WERI-Rb-1 (cell line): Measurements from ENCODE around the gene BBOX1.

Experiments
- DNase-seq: peaks from one replicate; pipeline ENCODE4 v3.0.0-alpha.2; 2020
- H3K27ac ChIP-seq: fragments of 250-450 bp; sonication (Bioruptor Pico); 2 replicates; pipeline ENCODE4 v1.5.1; 2020; ENCODE audit warnings: mild to moderate bottlenecking, moderate library complexity
- H3K27me3 ChIP-seq: fragments of 250-450 bp; sonication (Bioruptor Pico); 2 replicates; pipeline ENCODE4 v1.5.1; 2021; ENCODE audit warnings: mild to moderate bottlenecking, low read depth, moderate library complexity; ENCODE audit not compliant: insufficient read depth, severe bottlenecking
- H3K36me3 ChIP-seq: fragments of 250-450 bp; sonication (Bioruptor Pico); 2 replicates; pipeline ENCODE4 v1.5.1; 2020; ENCODE audit warnings: mild to moderate bottlenecking, moderate library complexity
- H3K4me3 ChIP-seq: 2 replicates; pipeline ENCODE4 v1.5.1; 2011; ENCODE audit warnings: low read depth, mild to moderate bottlenecking, control low read depth, low read length
- H3K9me3 ChIP-seq: fragments of 250-450 bp; sonication (Bioruptor Pico); 2 replicates; pipeline ENCODE4 v1.5.1; 2021; ENCODE audit warnings: mild to moderate bottlenecking, moderate library complexity; ENCODE audit not compliant: severe bottlenecking
- TF ChIP-seq, protein P1 (sequence below): IDR thresholded peaks from 2 replicates; pipeline ENCODE4 v1.5.1; 2011; ENCODE audit warnings: low read depth, mild to moderate bottlenecking, control low read depth, inconsistent platforms, low read length

BBOX1 gene

DNA sequence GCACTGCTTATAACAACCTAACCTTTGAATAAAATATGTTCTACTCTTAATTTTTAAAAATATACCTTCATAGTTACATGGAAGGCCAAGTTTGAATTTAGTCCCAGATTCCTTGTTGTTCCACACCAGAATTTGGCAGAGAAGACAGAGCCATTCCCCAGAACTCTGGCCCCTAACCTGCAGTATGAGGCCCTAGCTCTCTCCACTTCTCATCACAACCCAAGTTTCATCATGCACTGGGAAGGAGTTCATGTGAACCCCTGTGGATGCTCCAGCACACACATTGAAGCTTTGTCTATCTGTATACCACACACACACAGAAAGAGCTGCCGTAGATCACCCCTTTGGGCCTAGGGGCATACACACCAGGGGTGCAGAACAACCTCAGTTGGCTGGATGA lies 10.6 kb upstream of the BBOX1 start:
- H3K27ac ChIP-seq = no peak overlapping the region

DNA sequence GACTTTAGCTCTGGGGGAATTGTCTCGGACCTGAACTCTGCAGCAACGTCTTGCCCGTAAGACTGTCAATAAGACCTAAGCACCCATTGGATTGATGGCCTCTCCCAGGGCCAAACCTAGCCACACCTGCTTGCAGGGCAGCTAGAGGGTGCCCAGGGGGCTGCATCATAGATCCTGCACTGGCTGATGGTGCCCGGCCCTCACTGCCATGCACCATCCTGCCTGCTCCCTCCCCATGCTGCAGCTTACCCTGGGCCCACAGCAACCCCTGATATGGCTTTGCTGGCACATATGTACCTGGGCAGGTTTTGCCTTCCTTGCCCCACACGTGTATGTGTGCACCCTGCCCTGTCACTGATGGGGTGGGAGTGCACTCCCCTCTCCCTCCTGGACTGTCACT lies 8.9 kb upstream of the BBOX1 start:
- H3K27me3 ChIP-seq = peaks cover 10% of the 10 kb centered on the region

More for the DNA sequence above, 10.6 kb upstream of the BBOX1 start:
- Histone ChIP-seq H3K9me3 (no peaks in the 10 kb centered on the region), H3K36me3 (no peaks in the 10 kb centered on the region), H3K27me3 (peaks cover 10% of the 10 kb centered on the region), H3K4me3 (no peak overlapping the region)
- TF ChIP-seq, protein P1, sequence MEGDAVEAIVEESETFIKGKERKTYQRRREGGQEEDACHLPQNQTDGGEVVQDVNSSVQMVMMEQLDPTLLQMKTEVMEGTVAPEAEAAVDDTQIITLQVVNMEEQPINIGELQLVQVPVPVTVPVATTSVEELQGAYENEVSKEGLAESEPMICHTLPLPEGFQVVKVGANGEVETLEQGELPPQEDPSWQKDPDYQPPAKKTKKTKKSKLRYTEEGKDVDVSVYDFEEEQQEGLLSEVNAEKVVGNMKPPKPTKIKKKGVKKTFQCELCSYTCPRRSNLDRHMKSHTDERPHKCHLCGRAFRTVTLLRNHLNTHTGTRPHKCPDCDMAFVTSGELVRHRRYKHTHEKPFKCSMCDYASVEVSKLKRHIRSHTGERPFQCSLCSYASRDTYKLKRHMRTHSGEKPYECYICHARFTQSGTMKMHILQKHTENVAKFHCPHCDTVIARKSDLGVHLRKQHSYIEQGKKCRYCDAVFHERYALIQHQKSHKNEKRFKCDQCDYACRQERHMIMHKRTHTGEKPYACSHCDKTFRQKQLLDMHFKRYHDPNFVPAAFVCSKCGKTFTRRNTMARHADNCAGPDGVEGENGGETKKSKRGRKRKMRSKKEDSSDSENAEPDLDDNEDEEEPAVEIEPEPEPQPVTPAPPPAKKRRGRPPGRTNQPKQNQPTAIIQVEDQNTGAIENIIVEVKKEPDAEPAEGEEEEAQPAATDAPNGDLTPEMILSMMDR = no peak
- no peak for DNase-seq

DNA sequence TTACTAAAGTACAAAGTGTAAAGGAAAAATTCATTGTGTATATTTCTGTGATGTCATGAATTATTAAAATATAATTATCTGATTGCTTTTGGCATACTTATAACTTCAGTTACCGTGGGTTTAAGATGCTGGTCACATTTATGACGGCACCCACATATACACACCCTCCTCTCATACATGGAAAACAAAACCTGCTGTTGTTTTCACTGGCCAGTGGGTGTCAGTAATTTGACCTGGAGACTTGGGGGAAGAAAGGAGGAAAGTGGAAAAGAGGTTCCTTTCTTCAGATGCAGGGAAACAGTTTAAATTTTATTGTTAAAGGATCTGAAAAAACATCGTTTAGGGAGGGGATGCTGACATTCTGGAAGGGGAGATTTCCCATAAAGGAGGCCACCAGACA lies 742 bp upstream of the BBOX1 start:
- TF ChIP-seq, protein P1 = no peak

More for the DNA sequence above, 8.9 kb upstream of the BBOX1 start:
- Histone ChIP-seq H3K27ac (no peak overlapping the region), H3K4me3 (no peak overlapping the region), H3K36me3 (no peaks in the 10 kb centered on the region), H3K9me3 (no peaks in the 10 kb centered on the region)
- DNase-seq = no peak
- TF ChIP-seq, protein P1 = no peak

DNA sequence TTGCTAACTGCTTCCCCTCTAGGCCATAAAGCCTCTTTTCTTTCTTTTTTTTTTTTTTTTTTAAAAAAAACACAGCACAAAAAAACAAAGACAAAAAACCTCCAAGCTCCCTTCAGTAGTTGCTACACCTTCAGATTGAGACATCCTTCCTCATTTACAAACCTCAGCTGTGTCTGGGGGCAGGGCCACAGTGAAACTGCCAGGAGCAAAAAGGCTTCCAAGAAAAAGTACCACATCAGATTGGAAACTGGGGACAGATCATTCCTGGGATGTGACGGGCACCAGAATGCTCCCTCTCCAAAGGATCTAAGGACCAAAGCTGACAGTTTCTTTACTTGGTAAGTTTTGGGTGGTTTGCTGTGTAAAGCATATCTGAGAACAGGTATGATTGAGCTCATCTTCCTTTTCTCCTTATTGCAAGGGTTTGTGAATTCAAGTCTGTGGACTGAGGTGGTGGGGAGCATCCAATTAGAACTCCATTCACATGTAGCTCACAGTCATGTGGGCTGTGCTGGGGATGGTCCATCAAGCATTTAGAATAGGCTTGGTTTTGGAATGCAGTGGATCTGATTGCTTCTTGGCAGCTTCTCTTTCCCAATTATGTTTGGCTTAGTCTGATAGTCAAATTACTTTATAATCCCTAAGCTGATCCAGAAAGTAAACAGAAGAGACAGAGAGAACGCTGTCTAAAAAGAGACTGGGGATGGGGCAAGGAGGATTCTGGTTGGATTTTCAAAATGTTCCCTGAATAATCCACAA lies 705 bp downstream of the BBOX1 start:
- TF ChIP-seq, protein P1 = no peak
- Histone ChIP-seq H3K4me3 (no peak overlapping the region), H3K27ac (no peak overlapping the region), H3K27me3 (no peaks in the 10 kb centered on the region), H3K36me3 (no peaks in the 10 kb centered on the region), H3K9me3 (no peaks in the 10 kb centered on the region)
- no peak for DNase-seq

More for the DNA sequence above, 742 bp upstream of the BBOX1 start:
- no peaks in the 10 kb centered on the region for H3K36me3 ChIP-seq
- peaks cover under 1% of the 10 kb centered on the region for H3K27me3 ChIP-seq
- DNase-seq = no peak
- no peak overlapping the region for H3K27ac ChIP-seq
- H3K9me3 ChIP-seq = no peaks in the 10 kb centered on the region
- H3K4me3 ChIP-seq = no peak overlapping the region

DNA sequence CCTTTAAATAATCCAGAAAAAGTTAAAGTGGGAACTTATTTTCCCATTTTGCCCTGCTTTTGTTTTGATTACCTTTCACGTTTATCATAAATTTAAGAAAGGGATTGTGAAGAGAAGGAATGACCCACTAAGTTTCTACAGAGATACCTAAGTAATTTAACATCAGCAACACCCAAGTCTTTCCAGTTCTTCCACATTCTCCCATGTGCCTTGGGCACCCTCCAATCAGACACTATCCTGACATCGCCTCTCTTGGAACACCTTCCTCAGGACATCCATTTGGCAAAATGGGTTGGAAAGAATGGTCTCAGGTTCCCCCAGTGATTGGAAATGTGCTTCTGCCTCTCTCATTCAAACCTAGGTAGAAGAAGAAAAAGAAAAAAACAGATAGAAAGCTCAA lies 6.3 kb downstream of the BBOX1 start:
- peaks cover 3% of the 10 kb centered on the region for H3K27me3 ChIP-seq
- H3K4me3 ChIP-seq = no peak overlapping the region
- H3K9me3 ChIP-seq = no peaks in the 10 kb centered on the region
- DNase-seq = no peak
- H3K36me3 ChIP-seq = no peaks in the 10 kb centered on the region
- no peak overlapping the region for H3K27ac ChIP-seq
- TF ChIP-seq, protein P1 = no peak

DNA sequence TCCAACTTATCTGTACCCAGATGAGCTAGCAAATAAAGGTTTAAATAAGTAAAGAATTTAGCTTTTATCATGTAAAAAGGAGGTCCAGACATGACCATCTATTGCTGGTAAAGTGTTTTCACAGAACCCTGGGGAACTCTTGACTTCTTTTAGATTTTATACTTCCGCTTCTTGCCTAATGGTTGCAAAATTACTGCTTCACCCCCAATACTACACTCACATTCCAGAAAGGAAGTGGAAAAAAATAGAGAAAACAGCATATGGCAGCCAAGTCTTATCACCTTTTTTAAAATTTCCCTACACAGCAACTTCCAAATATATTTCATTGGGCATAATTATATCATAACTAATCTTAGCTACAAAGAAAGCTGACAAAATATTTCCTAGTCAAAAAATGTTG lies 12.1 kb downstream of the BBOX1 start:
- no peak overlapping the region for H3K4me3 ChIP-seq
- DNase-seq = no peak
- no peaks in the 10 kb centered on the region for H3K36me3 ChIP-seq
- peaks cover 21% of the 10 kb centered on the region for H3K27me3 ChIP-seq
- TF ChIP-seq, protein P1 = no peak
- no peak overlapping the region for H3K27ac ChIP-seq
- H3K9me3 ChIP-seq = no peaks in the 10 kb centered on the region
